Activated naive CD4-positive, alpha-beta T cell treated with anti-CD3 and anti-CD28 coated beads, Interleukin-2, amount 10 ng/mL, durations not matched to agents 7 days and 5 days (primary cell): ENCODE data around the gene MYO5B.

ENCODE experiments used
- CTCF ChIA-PET: fragments of 350-600 bp; sonication (Branson Sonifier 250); formaldehyde crosslinking; loops from one replicate; lab custom pipeline; 2021; ENCODE audit warnings: antibody characterized with exemption; lab: Charles Lee
- DNase-seq: peaks from one replicate; pipeline ENCODE4 v3.0.0-alpha.2; 2020
- H3K27ac Mint-ChIP-seq: one replicate; pipeline ENCODE4 v1.8.0; 2021; ENCODE audit warnings: mild to moderate bottlenecking, moderate library complexity, mixed read lengths
- H3K27me3 Mint-ChIP-seq: one replicate; pipeline ENCODE4 v1.8.0; 2021; ENCODE audit warnings: mild to moderate bottlenecking, mixed read lengths
- H3K36me3 Mint-ChIP-seq: one replicate; pipeline ENCODE4 v1.8.0; 2021; ENCODE audit warnings: mixed read lengths
- H3K4me1 Mint-ChIP-seq: one replicate; pipeline ENCODE4 v1.8.0; 2021; ENCODE audit warnings: mixed read lengths
- H3K4me3 Mint-ChIP-seq: one replicate; pipeline ENCODE4 v1.8.0; 2021; ENCODE audit warnings: mild to moderate bottlenecking, moderate library complexity, mixed read lengths
- H3K9me3 Mint-ChIP-seq: one replicate; pipeline ENCODE4 v1.8.0; 2021; ENCODE audit warnings: mixed read lengths

The MYO5B gene

GRCh38 chr18:49915352-49915751 lies 279.6 kb downstream of the MYO5B start:
- Mint-ChIP-seq H3K4me3 (no peak overlapping the region), H3K36me3 (no peaks in the 10 kb centered on the region), H3K27me3 (peaks cover 12% of the 10 kb centered on the region), H3K4me1 (no peaks in the 10 kb centered on the region), H3K27ac (no peak overlapping the region), H3K9me3 (peaks cover 4% of the 10 kb centered on the region)
- CTCF ChIA-PET: interaction anchor here (1.1 kb wide), 1 partner anchor 289 kb away, joined by 3 read pairs; no protein-coding TSS in a partner anchor
- no peak for DNase-seq

GRCh38 chr18:49913221-49913620 lies 281.7 kb downstream of the MYO5B start:
- Mint-ChIP-seq H3K9me3 (peaks cover 4% of the 10 kb centered on the region), H3K4me3 (no peak overlapping the region), H3K27me3 (peaks cover 10% of the 10 kb centered on the region), H3K27ac (no peak overlapping the region), H3K4me1 (no peaks in the 10 kb centered on the region), H3K36me3 (no peaks in the 10 kb centered on the region)
- CTCF ChIA-PET: no interaction called here
- no peak for DNase-seq

- Mint-ChIP-seq H3K27ac (no peak overlapping the region), H3K4me3 (no peak overlapping the region)
These were observed 283.5 kb downstream of the MYO5B start for GRCh38 chr18:49911427-49911826.

GRCh38 chr18:49910986-49911385 lies 284.0 kb downstream of the MYO5B start:
- Mint-ChIP-seq H3K27ac (no peak overlapping the region), H3K27me3 (peaks cover 7% of the 10 kb centered on the region), H3K36me3 (no peaks in the 10 kb centered on the region), H3K9me3 (peaks cover 4% of the 10 kb centered on the region), H3K4me3 (no peak overlapping the region), H3K4me1 (no peaks in the 10 kb centered on the region)
- CTCF ChIA-PET: no interaction called here
- DNase-seq: no peak

More at GRCh38 chr18:49911427-49911826, 283.5 kb downstream of the MYO5B start:
- Mint-ChIP-seq H3K9me3 (peaks cover 4% of the 10 kb centered on the region), H3K27me3 (peaks cover 6% of the 10 kb centered on the region), H3K36me3 (no peaks in the 10 kb centered on the region), H3K4me1 (no peaks in the 10 kb centered on the region)
- DNase-seq: no peak
- CTCF ChIA-PET: no interaction called here

GRCh38 chr18:49910019-49910418 lies 284.9 kb downstream of the MYO5B start:
- no peak for DNase-seq
- no peak overlapping the region for H3K27ac Mint-ChIP-seq
- peaks cover 7% of the 10 kb centered on the region for H3K27me3 Mint-ChIP-seq
- H3K4me3 Mint-ChIP-seq: no peak overlapping the region
- peaks cover 4% of the 10 kb centered on the region for H3K9me3 Mint-ChIP-seq
- no peaks in the 10 kb centered on the region for H3K36me3 Mint-ChIP-seq
- CTCF ChIA-PET: no interaction called here
- H3K4me1 Mint-ChIP-seq: no peaks in the 10 kb centered on the region

- H3K27me3 Mint-ChIP-seq: peaks cover 7% of the 10 kb centered on the region
- H3K9me3 Mint-ChIP-seq: no peaks in the 10 kb centered on the region
- H3K27ac Mint-ChIP-seq: no peak overlapping the region
- CTCF ChIA-PET: no interaction called here
- DNase-seq: no peak
- H3K36me3 Mint-ChIP-seq: no peaks in the 10 kb centered on the region
- no peaks in the 10 kb centered on the region for H3K4me1 Mint-ChIP-seq
- no peak overlapping the region for H3K4me3 Mint-ChIP-seq
These were observed 287.5 kb downstream of the MYO5B start for GRCh38 chr18:49907346-49907929.

GRCh38 chr18:49905771-49906170 lies 289.2 kb downstream of the MYO5B start:
- H3K4me3 Mint-ChIP-seq: no peak overlapping the region
- H3K36me3 Mint-ChIP-seq: no peaks in the 10 kb centered on the region
- H3K9me3 Mint-ChIP-seq: no peaks in the 10 kb centered on the region
- CTCF ChIA-PET: no interaction called here
- no peaks in the 10 kb centered on the region for H3K4me1 Mint-ChIP-seq
- H3K27ac Mint-ChIP-seq: no peak overlapping the region
- H3K27me3 Mint-ChIP-seq: peaks cover 7% of the 10 kb centered on the region
- no peak for DNase-seq

GRCh38 chr18:49904871-49905555 lies 289.9 kb downstream of the MYO5B start:
- Mint-ChIP-seq H3K4me3 (no peak overlapping the region), H3K27ac (no peak overlapping the region), H3K27me3 (peaks cover 7% of the 10 kb centered on the region), H3K9me3 (no peaks in the 10 kb centered on the region), H3K36me3 (no peaks in the 10 kb centered on the region), H3K4me1 (no peaks in the 10 kb centered on the region)
- no peak for DNase-seq
- CTCF ChIA-PET: no interaction called here

GRCh38 chr18:49901862-49902340 lies 293.0 kb downstream of the MYO5B start:
- Mint-ChIP-seq H3K4me3 (no peak overlapping the region), H3K36me3 (no peaks in the 10 kb centered on the region), H3K9me3 (no peaks in the 10 kb centered on the region), H3K27me3 (peaks cover 6% of the 10 kb centered on the region), H3K27ac (no peak overlapping the region), H3K4me1 (peaks cover 2% of the 10 kb centered on the region)
- CTCF ChIA-PET: no interaction called here
- DNase-seq: no peak

GRCh38 chr18:49899657-49900330 lies 295.2 kb downstream of the MYO5B start:
- Mint-ChIP-seq H3K4me3 (no peak overlapping the region), H3K27ac (no peak overlapping the region), H3K9me3 (no peaks in the 10 kb centered on the region), H3K27me3 (peaks cover 6% of the 10 kb centered on the region), H3K4me1 (peaks cover 2% of the 10 kb centered on the region), H3K36me3 (no peaks in the 10 kb centered on the region)
- DNase-seq: no peak
- CTCF ChIA-PET: no interaction called here

GRCh38 chr18:49898421-49898820 lies 296.5 kb downstream of the MYO5B start:
- peaks cover 6% of the 10 kb centered on the region for H3K27me3 Mint-ChIP-seq
- H3K4me3 Mint-ChIP-seq: no peak overlapping the region
- H3K4me1 Mint-ChIP-seq: peaks cover 2% of the 10 kb centered on the region
- no peak overlapping the region for H3K27ac Mint-ChIP-seq
- no peaks in the 10 kb centered on the region for H3K9me3 Mint-ChIP-seq
- DNase-seq: peak; percentile 91
- CTCF ChIA-PET: interaction anchor here (0.8 kb wide), 1 partner anchor 8 kb away, joined by 3 read pairs; no protein-coding TSS in a partner anchor
- H3K36me3 Mint-ChIP-seq: no peaks in the 10 kb centered on the region

- H3K27me3 Mint-ChIP-seq: peaks cover 18% of the 10 kb centered on the region
- no peak overlapping the region for H3K27ac Mint-ChIP-seq
- H3K36me3 Mint-ChIP-seq: no peaks in the 10 kb centered on the region
- no peak overlapping the region for H3K4me3 Mint-ChIP-seq
- CTCF ChIA-PET: interaction anchor here (1.4 kb wide), 1 partner anchor 14 kb away, joined by 5 read pairs; no protein-coding TSS in a partner anchor
- no peak for DNase-seq
- peaks cover 9% of the 10 kb centered on the region for H3K4me1 Mint-ChIP-seq
- H3K9me3 Mint-ChIP-seq: no peaks in the 10 kb centered on the region
These were observed 300.3 kb downstream of the MYO5B start for GRCh38 chr18:49894517-49895226.

GRCh38 chr18:49893036-49893435 lies 301.9 kb downstream of the MYO5B start:
- H3K9me3 Mint-ChIP-seq: no peaks in the 10 kb centered on the region
- no peak for DNase-seq
- H3K27me3 Mint-ChIP-seq: peaks cover 26% of the 10 kb centered on the region
- no peak overlapping the region for H3K27ac Mint-ChIP-seq
- CTCF ChIA-PET: no interaction called here
- no peaks in the 10 kb centered on the region for H3K36me3 Mint-ChIP-seq
- no peak overlapping the region for H3K4me3 Mint-ChIP-seq
- peaks cover 8% of the 10 kb centered on the region for H3K4me1 Mint-ChIP-seq
